ENCODE data around the gene LPIN2.

LPIN2 gene

DNA sequence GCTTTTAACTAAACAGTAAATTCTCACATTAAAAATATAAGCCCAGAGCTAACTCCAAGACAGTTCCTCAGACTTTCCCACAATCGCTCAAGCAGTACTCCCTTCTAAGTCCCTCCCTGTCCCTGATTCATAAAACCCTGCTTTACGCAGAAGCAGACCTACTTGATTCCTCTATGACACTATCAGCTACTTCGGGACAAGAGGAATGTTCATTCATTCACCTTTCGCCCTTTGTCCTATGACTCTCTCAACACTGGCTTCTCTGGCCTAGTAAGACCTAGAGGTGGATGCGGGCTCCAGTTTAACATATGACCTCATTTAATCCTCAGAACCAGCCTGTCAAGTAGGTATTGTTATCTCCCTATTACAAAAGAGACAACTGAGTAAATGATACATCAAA is 10.2 kb downstream of the LPIN2 start:
- no peak for DNase-seq

- no peak for DNase-seq
These were observed 14.3 kb downstream of the LPIN2 start for GRCh38 chr18:2998644-2999043.

- no peak for DNase-seq
These were observed 14.9 kb downstream of the LPIN2 start for GRCh38 chr18:2997846-2998564.

DNA sequence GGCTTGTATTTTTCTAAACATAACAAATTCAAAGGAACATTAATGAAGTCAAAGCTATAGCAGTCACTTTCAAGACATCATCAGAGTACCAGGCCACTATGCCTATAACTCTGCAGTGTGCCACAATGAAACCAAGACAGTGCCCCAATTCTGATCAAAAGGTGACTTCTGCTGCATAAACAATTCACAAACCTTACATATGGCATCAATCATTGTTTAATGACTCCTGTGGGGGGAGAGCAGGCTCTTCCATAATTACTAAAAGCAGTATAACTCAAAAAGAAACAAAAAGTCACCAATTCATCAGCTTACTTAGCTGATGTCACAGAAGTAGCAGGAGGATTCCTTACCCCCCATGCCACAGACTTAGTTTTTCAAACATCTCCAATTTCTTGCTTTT is 15.5 kb downstream of the LPIN2 start:
- DNase-seq = no peak

DNA sequence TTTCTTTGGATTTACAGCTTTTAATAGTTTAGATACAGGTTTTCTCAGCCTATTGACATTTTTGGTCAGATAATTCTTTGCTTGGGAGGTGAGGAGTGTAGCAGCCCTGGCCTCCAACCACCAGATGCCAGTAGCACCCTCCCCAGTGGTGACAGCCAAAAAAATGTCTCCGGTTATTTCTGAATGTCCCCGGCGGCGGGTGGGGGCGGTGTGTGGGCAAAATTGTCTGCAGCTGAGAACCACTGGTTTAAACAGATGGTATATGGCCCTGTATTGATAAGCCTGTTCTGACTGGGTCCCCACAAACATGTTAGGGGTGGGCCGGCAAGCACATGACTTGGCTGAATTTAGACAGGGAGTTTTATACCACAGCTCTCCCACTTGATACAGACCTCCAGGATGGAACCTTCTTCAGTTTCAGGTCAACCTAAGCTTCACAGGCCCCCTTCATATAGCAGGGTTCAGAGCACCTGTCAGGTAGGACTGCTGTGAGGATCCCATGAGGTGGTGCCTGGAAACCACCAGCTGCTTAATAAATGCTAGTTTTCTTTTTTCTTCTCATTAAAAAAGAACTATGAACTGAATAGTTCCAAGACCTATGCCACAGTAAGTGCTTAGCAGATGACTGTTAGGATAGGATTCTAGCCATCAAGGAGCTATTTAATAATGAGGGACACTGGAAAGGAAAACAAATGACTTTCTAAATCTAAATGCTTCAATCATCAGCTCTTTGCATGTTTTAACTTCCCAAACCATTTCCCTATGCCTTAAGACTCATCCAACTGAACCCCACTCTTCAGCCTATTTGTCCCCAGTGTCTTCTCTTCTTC is 18.1 kb downstream of the LPIN2 start:
- peak; percentile 78 for DNase-seq

GRCh38 chr18:2994020-2994589 is 18.8 kb downstream of the LPIN2 start:
- no peak for DNase-seq

DNA sequence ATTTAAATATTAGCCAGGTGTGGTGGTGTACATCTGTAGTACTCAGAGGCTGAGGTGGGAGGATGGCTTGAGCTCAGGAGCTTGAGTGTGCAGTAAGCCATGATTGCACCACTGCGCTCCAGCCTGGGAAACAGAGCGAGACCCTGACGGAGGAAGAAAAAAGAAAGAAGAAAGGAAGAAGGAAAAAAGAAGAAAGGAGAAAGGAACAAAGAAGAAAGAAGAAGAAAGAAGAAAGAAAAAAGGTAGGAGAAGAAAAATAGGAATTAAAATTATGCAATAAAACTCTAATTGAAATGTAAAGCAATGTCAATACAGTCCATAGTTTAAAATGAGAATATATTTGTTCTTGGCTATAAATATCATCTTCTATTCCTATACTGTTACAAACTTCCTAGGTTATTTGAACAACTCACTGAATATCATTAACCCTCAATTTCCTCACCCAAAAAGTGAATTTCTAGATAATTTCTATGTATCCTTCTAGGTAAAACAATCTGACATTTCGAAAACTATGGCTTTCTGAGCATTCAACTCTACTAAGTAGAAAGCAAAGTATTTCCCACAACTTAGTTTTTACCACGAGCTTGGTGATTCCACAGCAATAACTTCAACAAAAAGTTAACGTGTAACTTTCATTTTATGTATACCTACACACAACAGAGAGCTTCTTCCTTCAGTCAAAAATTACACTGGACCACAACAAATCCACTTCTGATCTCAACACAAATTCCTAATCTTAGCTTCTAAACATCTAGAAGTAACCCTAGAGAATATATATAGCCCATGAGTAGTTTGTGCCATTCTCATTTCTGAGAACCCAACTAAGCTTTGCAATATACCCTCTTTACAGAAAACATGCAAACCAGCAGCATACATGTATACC is 19.7 kb downstream of the LPIN2 start:
- no peak for DNase-seq

DNA sequence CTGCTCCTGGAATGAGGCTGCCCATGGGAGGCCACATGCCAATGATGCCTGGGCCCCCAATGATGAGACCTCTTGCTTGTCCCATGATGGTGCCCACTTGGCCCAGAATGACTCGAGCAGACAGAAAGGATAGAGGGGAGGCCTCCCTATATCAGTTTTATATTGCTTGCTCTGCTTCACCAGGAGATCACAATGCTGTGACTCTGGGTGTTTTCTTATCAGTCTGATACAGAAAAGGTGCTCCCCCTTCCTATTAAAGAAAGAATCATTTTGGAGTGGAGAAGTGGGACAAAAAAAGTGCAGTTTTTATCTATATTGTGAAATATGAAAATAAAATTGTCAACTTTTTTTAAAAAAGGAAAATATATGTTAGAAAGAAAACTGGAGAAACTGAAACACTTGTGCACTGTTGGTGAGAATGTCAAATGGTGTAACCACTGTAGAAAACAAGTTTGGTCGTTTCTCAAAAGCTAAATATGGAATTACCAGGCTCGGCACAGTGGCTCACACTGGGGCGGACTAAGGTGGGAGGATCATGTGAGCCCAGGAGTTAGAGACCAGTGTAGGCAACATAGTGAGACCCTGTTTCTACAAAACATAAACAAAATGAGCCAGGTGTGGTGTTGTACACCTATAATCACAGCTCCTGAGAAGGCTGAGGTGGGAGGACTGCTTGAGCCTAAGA is 21.8 kb downstream of the LPIN2 start:
- DNase-seq = no peak

GRCh38 chr18:2987876-2988790 is 24.8 kb downstream of the LPIN2 start:
- no peak for DNase-seq

DNA sequence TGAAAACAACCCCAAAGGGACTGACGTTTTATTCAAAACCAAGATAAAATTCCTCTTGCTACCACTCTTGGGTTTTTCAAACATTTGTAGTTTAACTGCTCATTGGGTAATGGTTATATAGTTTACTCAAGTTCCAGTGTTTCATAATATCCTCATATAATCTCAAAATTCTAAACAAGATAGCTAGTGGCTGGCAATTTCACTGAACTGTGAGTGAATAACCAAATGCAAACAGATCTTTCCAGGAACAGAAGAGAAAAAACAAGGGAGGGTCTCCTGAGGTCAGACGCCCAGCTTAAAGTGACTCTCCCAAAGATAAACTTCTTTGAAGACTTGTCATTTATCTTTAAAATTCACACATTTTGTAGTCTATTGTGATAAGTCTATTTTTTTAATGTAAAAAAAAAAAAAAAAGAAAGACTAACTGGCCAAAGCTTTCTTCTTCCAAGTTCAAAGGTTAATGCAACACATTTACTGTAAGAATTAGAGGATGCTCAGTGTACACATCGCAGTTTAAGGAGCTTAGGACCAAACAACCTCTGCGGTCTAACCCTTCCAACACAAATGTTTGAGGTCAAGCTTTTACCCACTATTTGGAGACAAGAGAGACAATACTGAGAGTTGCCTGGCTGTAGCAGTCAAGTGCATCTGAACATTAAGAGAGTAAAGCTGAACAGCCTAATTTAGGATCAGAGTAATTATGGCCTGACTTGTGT is 26.6 kb downstream of the LPIN2 start:
- DNase-seq = no peak

GRCh38 chr18:2985628-2986027 is 27.3 kb downstream of the LPIN2 start:
- peak; percentile 67 for DNase-seq

DNA sequence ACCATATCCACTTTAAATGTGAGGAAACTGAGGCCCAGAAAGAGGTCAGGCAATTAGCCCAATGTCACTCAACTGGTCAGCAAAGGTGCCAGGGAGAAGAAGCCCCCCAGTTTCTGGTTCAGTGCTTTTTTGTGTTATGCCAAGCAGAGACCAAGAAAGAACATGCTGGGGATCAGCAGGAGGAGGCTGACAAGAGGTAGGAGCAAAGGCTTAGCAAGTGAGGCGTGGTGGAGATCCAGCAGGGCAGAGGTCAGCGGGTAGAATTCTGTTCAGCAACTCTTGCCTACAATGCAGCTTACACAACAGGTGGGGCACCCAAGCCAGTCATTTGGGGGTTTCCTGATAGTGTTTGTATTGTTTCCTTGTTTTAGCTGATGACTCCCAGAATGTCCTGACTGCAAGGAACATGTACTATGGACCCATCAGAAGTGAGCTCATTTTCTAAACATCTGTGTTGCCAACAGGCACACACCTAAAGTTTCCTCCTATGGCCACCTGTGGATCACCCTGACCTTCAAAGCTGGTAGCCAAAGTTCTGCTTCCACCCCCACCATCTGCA is 28.2 kb downstream of the LPIN2 start:
- no peak for DNase-seq

DNA sequence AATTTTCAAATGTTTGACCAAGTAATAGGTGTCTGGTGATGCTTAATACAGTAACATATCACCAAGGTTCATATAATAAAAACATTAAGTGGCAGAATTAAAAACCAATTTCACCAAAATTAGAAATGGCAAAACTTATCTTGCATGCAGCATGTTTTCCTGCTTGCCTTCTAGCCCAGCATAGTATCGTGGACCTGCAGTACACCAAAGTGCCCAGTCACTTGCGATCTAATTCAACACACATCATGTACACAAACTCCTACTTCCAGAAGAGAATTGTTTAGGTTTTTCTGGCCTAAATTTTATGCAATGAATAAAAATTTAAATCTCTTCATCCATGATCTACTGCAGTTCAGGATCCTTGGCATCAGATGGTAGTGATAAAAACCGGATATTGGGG is 28.9 kb downstream of the LPIN2 start:
- DNase-seq = no peak

DNA sequence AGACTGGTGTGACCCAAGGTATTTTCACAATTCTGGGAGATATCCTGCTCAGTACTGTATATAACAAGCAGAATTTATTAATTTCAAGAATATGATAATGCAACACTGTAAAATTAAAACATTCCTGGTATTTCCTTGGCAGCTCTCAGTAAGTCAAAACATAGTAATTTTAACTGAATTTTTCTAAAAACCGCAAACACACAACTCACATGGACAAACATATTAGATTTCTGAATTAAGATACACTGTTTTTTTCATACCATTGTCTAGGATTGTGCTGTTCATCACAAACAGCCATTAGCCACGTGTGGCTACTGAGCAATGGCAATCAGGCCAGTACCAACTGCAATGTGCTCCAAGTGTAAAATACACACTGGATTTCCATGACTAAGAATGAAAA is 29.6 kb downstream of the LPIN2 start:
- DNase-seq = no peak

DNA sequence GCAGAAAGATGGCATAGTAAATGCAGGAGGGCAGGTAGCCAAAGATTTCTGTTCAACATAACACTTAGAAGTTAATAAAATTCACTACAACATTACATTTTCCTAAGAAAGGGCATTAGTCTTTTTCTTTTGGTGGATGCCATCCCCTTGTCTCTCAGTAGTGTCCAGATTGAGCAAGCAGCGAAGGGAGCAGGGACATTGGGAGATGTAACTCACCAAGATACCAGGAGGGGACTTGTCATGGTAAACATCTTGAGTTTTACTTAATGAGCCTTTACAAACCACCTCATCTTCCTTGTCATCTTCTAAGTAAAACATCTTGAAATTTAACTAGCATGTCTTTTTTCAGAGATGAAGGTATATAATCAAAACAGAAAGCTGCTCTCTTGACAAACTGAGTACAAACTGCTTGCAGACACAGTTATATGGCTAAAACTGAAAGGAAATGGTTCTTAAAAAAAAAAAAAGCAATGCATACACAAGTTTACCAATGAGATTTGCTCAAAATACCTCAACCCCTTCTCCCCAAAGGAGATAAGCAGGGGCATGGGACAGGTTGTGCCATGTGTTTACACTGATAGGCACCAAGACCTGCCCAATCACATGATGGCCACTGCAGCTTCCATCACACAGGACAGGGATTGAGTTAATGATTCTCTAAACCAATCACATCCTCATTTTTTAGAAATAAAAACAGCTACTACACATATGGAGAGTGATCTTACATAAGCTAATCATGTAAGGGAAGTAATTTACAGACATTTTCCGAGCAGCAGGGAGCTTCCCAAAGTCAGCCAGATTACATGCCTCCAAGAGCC is 30.3 kb downstream of the LPIN2 start:
- DNase-seq = peak; percentile 38

DNA sequence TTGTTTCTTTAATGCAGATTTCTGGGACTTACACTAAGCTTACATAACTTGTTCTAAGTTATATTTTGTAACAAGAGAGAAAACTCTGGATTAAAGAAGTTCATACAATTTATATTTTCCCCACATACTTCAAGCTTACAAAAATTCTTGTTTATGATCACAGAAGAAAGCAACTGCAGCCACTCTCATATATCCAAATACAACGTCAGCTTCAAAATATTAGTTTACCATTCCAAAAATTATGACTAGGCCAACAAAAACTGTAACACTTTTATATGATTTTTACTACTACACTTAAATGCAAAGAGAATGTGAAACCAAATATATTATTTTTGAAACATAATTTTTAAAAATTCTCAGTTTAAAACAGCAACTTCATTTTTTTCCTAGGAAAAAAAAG is 30.9 kb downstream of the LPIN2 start:
- no peak for DNase-seq

GRCh38 chr18:2981212-2981728 is 31.7 kb downstream of the LPIN2 start:
- DNase-seq = no peak

DNA sequence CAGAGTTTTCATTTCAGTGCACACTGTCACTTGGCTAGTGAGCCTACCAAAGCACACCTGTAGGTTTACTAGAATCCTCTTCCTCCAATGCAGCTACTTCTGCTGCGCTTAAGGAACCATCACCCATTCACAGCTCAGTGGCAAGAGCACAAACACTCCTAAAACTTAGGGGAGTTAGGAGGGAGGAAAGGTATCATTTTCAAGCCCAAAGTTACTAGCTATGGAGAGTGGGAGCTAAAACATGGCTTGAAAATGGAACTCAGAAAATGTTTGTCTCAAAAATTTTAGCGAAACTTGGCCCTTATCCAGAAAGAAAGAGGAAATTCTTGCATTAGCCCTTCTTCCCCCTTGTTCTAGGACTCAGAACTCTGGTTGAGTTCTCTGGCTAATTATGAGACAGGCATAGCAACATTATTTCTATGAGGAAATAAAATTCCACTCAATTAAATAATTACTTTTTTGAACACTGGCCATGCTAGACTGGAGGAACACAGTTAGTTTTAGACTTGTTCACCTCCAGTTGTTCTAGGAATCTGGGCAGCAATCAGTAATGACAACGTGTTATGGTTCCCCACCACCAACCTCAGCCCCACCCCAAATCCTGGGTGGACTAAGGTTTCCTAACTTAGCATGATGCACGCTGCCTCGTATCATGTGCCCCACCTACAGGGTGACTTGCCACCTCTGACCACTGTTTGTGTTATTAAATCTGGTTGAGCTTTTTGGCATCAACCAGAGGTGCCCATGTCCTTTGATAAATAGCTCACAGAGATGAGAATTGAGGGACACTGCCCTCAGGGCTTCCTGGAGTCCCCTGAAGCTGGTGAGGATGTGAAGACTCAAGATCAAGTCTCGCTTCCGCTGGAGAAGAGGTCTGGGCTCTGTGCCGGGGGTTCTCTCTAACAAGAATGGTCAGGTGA is 32.8 kb downstream of the LPIN2 start:
- DNase-seq = no peak

Measured in central memory CD4-positive, alpha-beta T cell (primary cell).